Mesenchymal stem cell (in vitro differentiated cells and primary cell): ENCODE data around the gene SUGCT.

ENCODE experiments used
- DNase-seq: peaks from one replicate; pipeline ENCODE4 v3.0.0-alpha.2; 2013
- H2AFZ ChIP-seq: one replicate; pipeline ENCODE4 v1.6.1; 2013; ENCODE audit warnings: low read depth, mild to moderate bottlenecking, control low read depth, inconsistent platforms, low read length, moderate library complexity
- H2AK5ac ChIP-seq: 2 replicates; pipeline ENCODE4 v1.6.1; 2013; ENCODE audit warnings: low read length, moderate library complexity, mild to moderate bottlenecking, inconsistent platforms; ENCODE audit not compliant: severe bottlenecking
- H2BK120ac ChIP-seq: one replicate; pipeline ENCODE4 v1.6.1; 2013; ENCODE audit warnings: low read depth, mild to moderate bottlenecking, inconsistent platforms, low read length, moderate library complexity
- H2BK12ac ChIP-seq, 2 experiments: one replicate each; pipeline ENCODE4 v1.6.1; 2013; ENCODE audit warnings: inconsistent platforms in 2 of 2, low read length in 2 of 2, mild to moderate bottlenecking in 2 of 2, moderate library complexity in 2 of 2, control low read depth in 1 of 2
- H2BK15ac ChIP-seq: one replicate; pipeline ENCODE4 v1.6.1; 2013; ENCODE audit warnings: mild to moderate bottlenecking, low read depth, inconsistent platforms; ENCODE audit not compliant: poor library complexity, severe bottlenecking
- H2BK5ac ChIP-seq: 2 replicates; pipeline ENCODE4 v1.6.1; 2013; ENCODE audit warnings: low read depth, mild to moderate bottlenecking, low read length, control low read depth, inconsistent platforms; ENCODE audit not compliant: poor library complexity, severe bottlenecking
- H3K14ac ChIP-seq, 2 experiments: one replicate each; pipeline ENCODE4 v1.6.1; 2013; ENCODE audit warnings: inconsistent platforms in 2 of 2, low read length in 2 of 2, control low read depth in 1 of 2, mild to moderate bottlenecking in 1 of 2, moderate library complexity in 1 of 2
- H3K18ac ChIP-seq, 2 experiments: one replicate each; pipeline ENCODE4 v1.6.1; 2013; ENCODE audit warnings: inconsistent platforms in 2 of 2, low read length in 2 of 2, control low read depth in 1 of 2, low read depth in 1 of 2, mild to moderate bottlenecking in 1 of 2
- H3K23ac ChIP-seq, 2 experiments: one replicate each; pipeline ENCODE4 v1.6.1; 2013; ENCODE audit warnings: inconsistent platforms in 2 of 2, low read length in 2 of 2, mild to moderate bottlenecking in 2 of 2, moderate library complexity in 2 of 2, control low read depth in 1 of 2
- H3K27ac ChIP-seq: 2 replicates; pipeline ENCODE4 v1.5.1; 2013; ENCODE audit warnings: mild to moderate bottlenecking, moderate library complexity, low read length, control low read depth, inconsistent platforms; ENCODE audit not compliant: poor library complexity, severe bottlenecking
- H3K27me3 ChIP-seq, 2 experiments: 2 replicates each; pipeline versions ENCODE4 v1.6.1 to v1.7.0; 2013; ENCODE audit warnings: low read length in 2 of 2, mild to moderate bottlenecking in 2 of 2, moderate library complexity in 2 of 2, control low read depth in 1 of 2, inconsistent platforms in 1 of 2; ENCODE audit not compliant: control insufficient read depth in 1 of 2, insufficient read depth in 1 of 2
- H3K36me3 ChIP-seq, 2 experiments: 2 replicates each; pipeline versions ENCODE4 v1.6.1 to v1.7.0; 2013; ENCODE audit warnings: low read length in 2 of 2, control low read depth in 1 of 2, inconsistent platforms in 1 of 2, low read depth in 1 of 2, mild to moderate bottlenecking in 1 of 2; ENCODE audit not compliant: insufficient read depth in 2 of 2, control insufficient read depth in 1 of 2
- H3K4ac ChIP-seq, 2 experiments: one replicate each; pipeline ENCODE4 v1.6.1; 2013; ENCODE audit warnings: inconsistent platforms in 2 of 2, low read length in 2 of 2, mild to moderate bottlenecking in 2 of 2, moderate library complexity in 2 of 2, control low read depth in 1 of 2, low read depth in 1 of 2
- H3K4me1 ChIP-seq: 2 replicates; pipeline ENCODE4 v1.6.1; 2013; ENCODE audit warnings: low read depth, low read length, control low read depth; ENCODE audit not compliant: control insufficient read depth, insufficient read depth
- H3K4me2 ChIP-seq: 2 replicates; pipeline ENCODE4 v1.6.1; 2013; ENCODE audit warnings: low read length, mild to moderate bottlenecking, inconsistent platforms; ENCODE audit not compliant: poor library complexity, severe bottlenecking
- H3K4me3 ChIP-seq, 2 experiments: 2 replicates each; pipeline versions ENCODE4 v1.5.1 to v1.7.0; 2013; ENCODE audit warnings: low read length in 2 of 2, mild to moderate bottlenecking in 2 of 2, control low read depth in 1 of 2, low read depth in 1 of 2; ENCODE audit not compliant: insufficient read depth in 1 of 2
- H3K79me1 ChIP-seq: replicated peaks from 2 replicates; pipeline ENCODE4 v1.6.1; 2013; ENCODE audit warnings: mild to moderate bottlenecking, control low read depth, low read length, inconsistent platforms; ENCODE audit not compliant: poor library complexity, severe bottlenecking
- H3K9ac ChIP-seq: 2 replicates; pipeline ENCODE4 v1.7.0; 2013; ENCODE audit warnings: mild to moderate bottlenecking, low read length, moderate library complexity
- H3K9me3 ChIP-seq: 2 replicates; pipeline ENCODE4 v1.7.0; 2013; ENCODE audit warnings: mild to moderate bottlenecking, low read length; ENCODE audit not compliant: control insufficient read depth
- H4K8ac ChIP-seq: one replicate; pipeline ENCODE4 v1.6.1; 2013; ENCODE audit warnings: inconsistent platforms, mild to moderate bottlenecking, low read length, moderate library complexity
- H4K91ac ChIP-seq: one replicate; pipeline ENCODE4 v1.6.1; 2013; ENCODE audit warnings: mild to moderate bottlenecking, low read length, inconsistent platforms
- WGBS: methylation state at CpG from one replicate; pipeline ENCODE4 v1.1.7; 2013; ENCODE audit warnings: mixed read lengths; 5-methylcytosine and 5-hydroxymethylcytosine counted together

The SUGCT gene

GRCh38 chr7:40237731-40238130, 102.9 kb downstream of the SUGCT start:
- H4K91ac ChIP-seq, result no peak overlapping the region
- H2BK120ac ChIP-seq, result no peak overlapping the region
- no CpG with 5 or more reads among the region's 1 CpG for WGBS
- no peak overlapping the region for H2AFZ ChIP-seq
- H3K27ac ChIP-seq, result no peak overlapping the region
- no peak overlapping the region for H3K14ac ChIP-seq
- H3K9me3 ChIP-seq, result no peaks in the 10 kb centered on the region
- DNase-seq, result no peak
- no peak overlapping the region for H3K4me2 ChIP-seq
- no peak overlapping the region for H3K23ac ChIP-seq
- H3K36me3 ChIP-seq, result no peaks in the 10 kb centered on the region
- no peak overlapping the region for H3K18ac ChIP-seq
- no peaks in the 10 kb centered on the region for H3K27me3 ChIP-seq
- no peak overlapping the region for H3K4me3 ChIP-seq
- H2BK5ac ChIP-seq, result no peak overlapping the region
- H2BK15ac ChIP-seq, result no peak overlapping the region
- H3K4ac ChIP-seq, result no peak overlapping the region
- H3K9ac ChIP-seq, result no peak overlapping the region
- H2BK12ac ChIP-seq, result no peak overlapping the region
- no peak overlapping the region for H4K8ac ChIP-seq
- no peaks in the 10 kb centered on the region for H3K4me1 ChIP-seq
- H2AK5ac ChIP-seq, result no peak overlapping the region
- no peaks in the 10 kb centered on the region for H3K79me1 ChIP-seq

- no peaks in the 10 kb centered on the region for H3K9me3 ChIP-seq
- H3K4me1 ChIP-seq, result no peaks in the 10 kb centered on the region
- no peak overlapping the region for H2AFZ ChIP-seq
- no peak overlapping the region for H2BK15ac ChIP-seq
- no peak overlapping the region for H3K4me2 ChIP-seq
- H3K14ac ChIP-seq, result no peak overlapping the region
- no peak overlapping the region for H3K18ac ChIP-seq
- no peak overlapping the region for H2AK5ac ChIP-seq
- H3K27ac ChIP-seq, result no peak overlapping the region
- no peak overlapping the region for H3K9ac ChIP-seq
- no peak overlapping the region for H2BK120ac ChIP-seq
- DNase-seq, result no peak
- H4K8ac ChIP-seq, result no peak overlapping the region
- no peak overlapping the region for H3K4ac ChIP-seq
- no peak overlapping the region for H2BK12ac ChIP-seq
- no peak overlapping the region for H2BK5ac ChIP-seq
- H3K36me3 ChIP-seq, result no peaks in the 10 kb centered on the region
- no peak overlapping the region for H4K91ac ChIP-seq
- H3K79me1 ChIP-seq, result no peaks in the 10 kb centered on the region
- H3K23ac ChIP-seq, result no peak overlapping the region
- no peak overlapping the region for H3K4me3 ChIP-seq
- WGBS, result 100% methylated on average over 2 of the region's 7 CpGs
- H3K27me3 ChIP-seq, result no peaks in the 10 kb centered on the region
Measured at GRCh38 chr7:40239755-40240303, 105.0 kb downstream of the SUGCT start.

DNA sequence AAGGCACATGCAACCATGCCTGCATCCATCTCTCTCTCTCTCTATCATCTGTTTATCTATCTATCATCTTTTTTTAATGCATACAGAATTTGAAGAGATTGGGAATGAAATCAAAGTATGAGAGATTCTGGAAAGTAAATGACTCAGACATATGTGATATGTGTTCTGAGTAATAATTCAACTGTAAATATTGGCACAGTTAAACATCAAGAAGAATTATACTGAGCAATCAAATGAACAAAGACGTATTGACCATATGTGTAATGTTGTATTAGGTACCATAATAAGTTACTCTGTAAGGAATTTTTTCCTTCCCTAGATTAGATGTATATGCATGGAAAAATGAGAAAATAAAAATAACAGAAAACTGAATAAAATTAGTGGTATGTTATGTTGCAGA, 108.3 kb downstream of the SUGCT start:
- Histone ChIP-seq H2BK12ac (no peak overlapping the region), H3K9ac (no peak overlapping the region), H4K8ac (no peak overlapping the region), H3K27ac (no peak overlapping the region), H3K4me1 (no peaks in the 10 kb centered on the region), H2AK5ac (no peak overlapping the region), H4K91ac (no peak overlapping the region), H3K9me3 (no peaks in the 10 kb centered on the region), H2AFZ (no peak overlapping the region), H3K36me3 (no peaks in the 10 kb centered on the region), H3K27me3 (no peaks in the 10 kb centered on the region), H3K14ac (no peak overlapping the region), H2BK5ac (no peak overlapping the region), H3K4me3 (no peak overlapping the region), H3K23ac (no peak overlapping the region), H2BK120ac (no peak overlapping the region), H3K4ac (no peak overlapping the region), H3K79me1 (no peaks in the 10 kb centered on the region), H3K18ac (no peak overlapping the region), H2BK15ac (no peak overlapping the region), H3K4me2 (no peak overlapping the region)
- no peak for DNase-seq
- WGBS, result no CpG with 5 or more reads among the region's 1 CpG

- Histone ChIP-seq H3K14ac (no peak overlapping the region), H3K79me1 (no peaks in the 10 kb centered on the region), H2BK5ac (no peak overlapping the region), H2BK120ac (no peak overlapping the region), H3K23ac (no peak overlapping the region), H3K4me1 (no peaks in the 10 kb centered on the region), H3K4me2 (no peak overlapping the region), H2AFZ (no peak overlapping the region), H3K9ac (no peak overlapping the region), H3K4me3 (no peak overlapping the region), H3K27me3 (no peaks in the 10 kb centered on the region), H2BK12ac (no peak overlapping the region), H3K9me3 (no peaks in the 10 kb centered on the region), H2AK5ac (no peak overlapping the region), H3K4ac (no peak overlapping the region), H3K36me3 (no peaks in the 10 kb centered on the region), H4K8ac (no peak overlapping the region), H2BK15ac (no peak overlapping the region), H4K91ac (no peak overlapping the region), H3K27ac (no peak overlapping the region), H3K18ac (no peak overlapping the region)
- no peak for DNase-seq
- WGBS, result 91% methylated on average over 3 of the region's 4 CpGs
Measured at GRCh38 chr7:40244226-40244625, 109.4 kb downstream of the SUGCT start.
